Measurements from ENCODE around the gene MEF2A.

- no peak for TF ChIP-seq POLR2A (IDR thresholded peaks at IDR 0.05)
- TF ChIP-seq, protein P1, sequence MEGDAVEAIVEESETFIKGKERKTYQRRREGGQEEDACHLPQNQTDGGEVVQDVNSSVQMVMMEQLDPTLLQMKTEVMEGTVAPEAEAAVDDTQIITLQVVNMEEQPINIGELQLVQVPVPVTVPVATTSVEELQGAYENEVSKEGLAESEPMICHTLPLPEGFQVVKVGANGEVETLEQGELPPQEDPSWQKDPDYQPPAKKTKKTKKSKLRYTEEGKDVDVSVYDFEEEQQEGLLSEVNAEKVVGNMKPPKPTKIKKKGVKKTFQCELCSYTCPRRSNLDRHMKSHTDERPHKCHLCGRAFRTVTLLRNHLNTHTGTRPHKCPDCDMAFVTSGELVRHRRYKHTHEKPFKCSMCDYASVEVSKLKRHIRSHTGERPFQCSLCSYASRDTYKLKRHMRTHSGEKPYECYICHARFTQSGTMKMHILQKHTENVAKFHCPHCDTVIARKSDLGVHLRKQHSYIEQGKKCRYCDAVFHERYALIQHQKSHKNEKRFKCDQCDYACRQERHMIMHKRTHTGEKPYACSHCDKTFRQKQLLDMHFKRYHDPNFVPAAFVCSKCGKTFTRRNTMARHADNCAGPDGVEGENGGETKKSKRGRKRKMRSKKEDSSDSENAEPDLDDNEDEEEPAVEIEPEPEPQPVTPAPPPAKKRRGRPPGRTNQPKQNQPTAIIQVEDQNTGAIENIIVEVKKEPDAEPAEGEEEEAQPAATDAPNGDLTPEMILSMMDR (IDR thresholded peaks at IDR 0.05) = no peak
These were observed 80.2 kb downstream of the MEF2A start for GRCh38 chr15:99645951-99646350.

Measured in thyroid gland (tissue), 4 donors.